Breast epithelium (tissue), 4 donors: ENCODE data around the gene ALKBH4. TPM values are rescaled to one million over a fixed set of nuclear protein-coding genes. Genes with fewer than 3 reads are reported as not detected.

Experiments used
- DNase-seq, 2 donors: peaks; one replicate each; pipeline ENCODE4 v3.0.0-alpha.2; 2019; ENCODE audit warnings: low spot score in 2 of 2
- H3K27ac ChIP-seq, 2 donors: fragments of 200-600 bp; sonication (generic) in 1 of 2; one replicate each; pipeline ENCODE4 v1.5.1; 2016 to 2019; ENCODE audit warnings: mild to moderate bottlenecking in 1 of 2
- H3K27me3 ChIP-seq, 2 donors: fragments of 200-600 bp; sonication (generic) in 1 of 2; one replicate each; pipeline versions ENCODE4 v1.5.1 to v1.6.0; 2017 to 2019; ENCODE audit warnings: control low read depth in 1 of 2, mild to moderate bottlenecking in 1 of 2
- H3K36me3 ChIP-seq: fragments of 200-600 bp; one replicate; pipeline ENCODE4 v1.5.1; 2019
- H3K4me1 ChIP-seq, 2 donors: fragments of 200-600 bp; sonication (generic); one replicate each; pipeline ENCODE4 v1.5.1; 2016 to 2019; ENCODE audit warnings: control low read depth in 1 of 2
- H3K4me3 ChIP-seq, 3 donors: fragments of 200-600 bp; sonication (generic); 1 replicate in 2 of 3; 2 replicates in 1 of 3; pipeline ENCODE4 v1.5.1; 2016 to 2019; ENCODE audit warnings: mild to moderate bottlenecking in 3 of 3, moderate library complexity in 2 of 3
- H3K9me3 ChIP-seq, 2 donors: fragments of 200-600 bp; sonication (generic) in 1 of 2; one replicate each; pipeline ENCODE4 v1.5.1; 2016 to 2019; ENCODE audit warnings: control low read depth in 1 of 2
- POLR2A ChIP-seq: fragments of 450-650 bp; IDR thresholded peaks from one replicate; pipeline ENCODE4 v1.6.1; 2016; ENCODE audit warnings: antibody characterized with exemption, mild to moderate bottlenecking, moderate library complexity
- POLR2AphosphoS5 ChIP-seq, 3 donors: sonication (generic); formaldehyde crosslinking; IDR thresholded peaks; one replicate each; pipeline ENCODE4 v1.6.1; 2017; ENCODE audit warnings: antibody characterized with exemption in 3 of 3
- intact Hi-C: fragments of 100-400 bp; cut with DNase I; formaldehyde crosslinking; loops from one replicate; pipeline ENCODE4 v1.15.1; 2023; ENCODE audit warnings: low total_unique reads
- total RNA-seq, 3 donors: library from RNA; depleted of rRNA; stranded (reverse); fragments of >200 nt; gene quantifications; one replicate each; pipeline ENCODE4 v1.1.0, GENCODE V29; 2016
- TF ChIP-seq, protein P1 (sequence below), 3 donors: fragments of 450-650 bp; IDR thresholded peaks; one replicate each; pipeline ENCODE4 v1.5.1; 2016 to 2017; ENCODE audit warnings: antibody characterized with exemption in 3 of 3, mild to moderate bottlenecking in 3 of 3, moderate library complexity in 3 of 3

The ALKBH4 gene
- total RNA-seq, 3 donors from 2014 or later, result 15.1 to 28.5 (median 17.8) TPM

- Histone ChIP-seq H3K4me3 (no peak overlapping the region), H3K27ac (no peak overlapping the region), H3K36me3 (no peaks in the 10 kb centered on the region), H3K27me3 (no peaks in the 10 kb centered on the region), H3K9me3 (no peaks in the 10 kb centered on the region), H3K4me1 (no peaks in the 10 kb centered on the region)
- TF ChIP-seq POLR2AphosphoS5 (IDR thresholded peaks at IDR 0.05) (no peak), POLR2A (no peak)
- TF ChIP-seq, protein P1, sequence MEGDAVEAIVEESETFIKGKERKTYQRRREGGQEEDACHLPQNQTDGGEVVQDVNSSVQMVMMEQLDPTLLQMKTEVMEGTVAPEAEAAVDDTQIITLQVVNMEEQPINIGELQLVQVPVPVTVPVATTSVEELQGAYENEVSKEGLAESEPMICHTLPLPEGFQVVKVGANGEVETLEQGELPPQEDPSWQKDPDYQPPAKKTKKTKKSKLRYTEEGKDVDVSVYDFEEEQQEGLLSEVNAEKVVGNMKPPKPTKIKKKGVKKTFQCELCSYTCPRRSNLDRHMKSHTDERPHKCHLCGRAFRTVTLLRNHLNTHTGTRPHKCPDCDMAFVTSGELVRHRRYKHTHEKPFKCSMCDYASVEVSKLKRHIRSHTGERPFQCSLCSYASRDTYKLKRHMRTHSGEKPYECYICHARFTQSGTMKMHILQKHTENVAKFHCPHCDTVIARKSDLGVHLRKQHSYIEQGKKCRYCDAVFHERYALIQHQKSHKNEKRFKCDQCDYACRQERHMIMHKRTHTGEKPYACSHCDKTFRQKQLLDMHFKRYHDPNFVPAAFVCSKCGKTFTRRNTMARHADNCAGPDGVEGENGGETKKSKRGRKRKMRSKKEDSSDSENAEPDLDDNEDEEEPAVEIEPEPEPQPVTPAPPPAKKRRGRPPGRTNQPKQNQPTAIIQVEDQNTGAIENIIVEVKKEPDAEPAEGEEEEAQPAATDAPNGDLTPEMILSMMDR (IDR thresholded peaks at IDR 0.05), result no peak
- intact Hi-C loops, result no loop called here
- no peak for DNase-seq
Measured at GRCh38 chr7:102417105-102417504, 47.6 kb downstream of the ALKBH4 start.

DNA sequence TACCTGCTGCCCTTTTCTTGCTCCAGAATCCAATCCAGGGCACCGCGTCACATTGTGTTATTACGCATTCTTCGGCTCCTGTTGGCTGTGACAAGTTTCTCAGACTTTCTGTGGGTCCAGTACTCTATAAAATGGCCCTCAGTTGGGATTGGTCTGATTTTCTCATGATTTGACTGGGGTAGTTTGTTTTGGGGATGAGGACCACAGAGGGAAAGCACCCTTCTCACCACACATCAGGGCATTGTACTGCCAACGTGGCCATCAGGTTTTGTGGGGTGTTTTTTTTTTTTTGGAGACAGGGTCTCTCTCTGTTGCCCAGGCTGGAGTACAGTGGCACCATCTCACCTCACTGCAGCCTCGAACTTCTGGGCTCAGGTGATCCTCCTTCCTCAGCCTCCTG, 48.3 kb downstream of the ALKBH4 start:
- Histone ChIP-seq H3K9me3 (no peaks in the 10 kb centered on the region), H3K27me3 (no peaks in the 10 kb centered on the region), H3K36me3 (no peaks in the 10 kb centered on the region), H3K4me3 (no peak overlapping the region), H3K4me1 (no peaks in the 10 kb centered on the region), H3K27ac (no peak overlapping the region)
- no peak for DNase-seq
- intact Hi-C loops, result no loop called here
- no peak for TF ChIP-seq POLR2A
- no peak for TF ChIP-seq POLR2AphosphoS5 (IDR thresholded peaks at IDR 0.05)
- TF ChIP-seq, protein P1 (IDR thresholded peaks at IDR 0.05), result no peak

- no peaks in the 10 kb centered on the region for H3K9me3 ChIP-seq
- DNase-seq, result no peak
- no peak overlapping the region for H3K4me3 ChIP-seq
- H3K27me3 ChIP-seq, result no peaks in the 10 kb centered on the region
- H3K36me3 ChIP-seq, result no peaks in the 10 kb centered on the region
- H3K4me1 ChIP-seq, result no peaks in the 10 kb centered on the region
- intact Hi-C loops, result no loop called here
- TF ChIP-seq POLR2AphosphoS5 (IDR thresholded peaks at IDR 0.05), result no peak
- TF ChIP-seq POLR2A, result no peak
- TF ChIP-seq, protein P1 (IDR thresholded peaks at IDR 0.05), result no peak
- H3K27ac ChIP-seq, result peak overlapping the region in 1 of 2 donors; percentile 8
Measured at GRCh38 chr7:102415685-102416225, 48.9 kb downstream of the ALKBH4 start.

GRCh38 chr7:102413611-102414010, 51.1 kb downstream of the ALKBH4 start:
- H3K27ac ChIP-seq, result no peak overlapping the region
- intact Hi-C loops, result no loop called here
- no peak for DNase-seq

GRCh38 chr7:102413091-102413490, 51.6 kb downstream of the ALKBH4 start:
- H3K4me3 ChIP-seq, result no peak overlapping the region
- H3K27ac ChIP-seq, result no peak overlapping the region
- intact Hi-C loops, result no loop called here
- DNase-seq, result no peak
- H3K36me3 ChIP-seq, result peaks cover under 1% of the 10 kb centered on the region
- no peaks in the 10 kb centered on the region for H3K4me1 ChIP-seq
- H3K9me3 ChIP-seq, result peaks cover 0 to 4% of the 10 kb centered on the region in 2 donors
- TF ChIP-seq, protein P1 (IDR thresholded peaks at IDR 0.05), result no peak
- no peak for TF ChIP-seq POLR2A
- no peak for TF ChIP-seq POLR2AphosphoS5 (IDR thresholded peaks at IDR 0.05)
- no peaks in the 10 kb centered on the region for H3K27me3 ChIP-seq

More at GRCh38 chr7:102413611-102414010, 51.1 kb downstream of the ALKBH4 start:
- TF ChIP-seq POLR2A (no peak), POLR2AphosphoS5 (IDR thresholded peaks at IDR 0.05) (no peak)
- TF ChIP-seq, protein P1 (IDR thresholded peaks at IDR 0.05), result no peak
- Histone ChIP-seq H3K4me3 (no peak overlapping the region), H3K9me3 (peaks cover 0 to 4% of the 10 kb centered on the region in 2 donors), H3K4me1 (no peaks in the 10 kb centered on the region), H3K27me3 (no peaks in the 10 kb centered on the region), H3K36me3 (no peaks in the 10 kb centered on the region)
